ENCODE data around the gene CYTH1. TPM values are rescaled to one million over a fixed set of nuclear protein-coding genes. Genes with fewer than 3 reads are reported as not detected.

Gene CYTH1
- total RNA-seq, 1 experiment from 2014 or later: 46.7 TPM

DNA sequence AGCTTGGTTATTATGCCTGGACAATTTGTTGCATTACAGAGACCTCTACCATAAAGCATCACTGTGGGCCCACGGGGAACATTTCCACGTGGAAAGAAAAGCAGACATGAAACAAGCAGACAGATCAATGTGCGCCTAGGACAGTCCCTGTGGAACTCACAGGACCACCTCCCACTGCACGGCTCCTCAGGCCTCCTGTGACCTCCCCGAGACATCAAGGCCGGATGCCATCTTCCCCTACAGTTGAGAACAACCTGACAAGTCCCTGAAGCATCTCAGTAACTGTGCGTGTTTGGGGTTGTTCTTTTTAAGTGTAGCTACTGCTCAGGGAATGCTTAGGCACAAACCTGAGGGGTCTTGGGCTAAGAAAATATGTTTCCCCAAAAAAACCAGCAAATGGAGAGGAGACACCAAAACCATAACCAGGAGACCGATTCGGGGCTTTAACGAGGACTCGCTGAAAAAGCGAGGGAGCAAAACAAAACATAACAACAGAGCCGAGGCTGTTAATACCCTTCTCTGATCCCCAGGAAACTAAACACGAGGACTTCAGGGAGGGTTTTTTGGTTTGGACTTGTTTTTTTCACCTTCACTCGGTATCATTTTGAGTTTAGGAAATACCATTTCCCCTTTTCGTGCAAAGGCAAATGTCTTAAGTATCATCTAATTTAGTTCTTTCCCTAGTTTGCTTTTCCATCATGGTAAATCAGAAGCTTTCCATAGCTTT is 87.1 kb downstream of the CYTH1 start:
- CTCF ChIA-PET: no interaction called here
- H3K4me1 ChIP-seq (ENCODE audit: control insufficient read depth, insufficient read depth, low read length): no peaks in the 10 kb centered on the region
- ATAC-seq: no peak
- POLR2A ChIA-PET: no interaction called here
- in situ Hi-C loops (cut with HindIII; ENCODE audit: low pct_unique_long_range_greater_than_20kb, low sequenced_read_pairs): no loop called here
- no peak overlapping the region for H3K27ac ChIP-seq (ENCODE audit: low read length)
- intact Hi-C loops (cut with micrococcal nuclease; ENCODE audit: unreplicated experiment): no loop called here
- BruUV-seq (replicated peaks): no TSS peak
- DNase-seq (ENCODE audit: low read depth, low spot score): no peak
- TF ChIP-seq SIN3A (IDR thresholded peaks at IDR 0.05; ENCODE audit: borderline replicate concordance, insufficient read depth, low read depth, low read length): no peak
- TF ChIP-seq, protein P1, sequence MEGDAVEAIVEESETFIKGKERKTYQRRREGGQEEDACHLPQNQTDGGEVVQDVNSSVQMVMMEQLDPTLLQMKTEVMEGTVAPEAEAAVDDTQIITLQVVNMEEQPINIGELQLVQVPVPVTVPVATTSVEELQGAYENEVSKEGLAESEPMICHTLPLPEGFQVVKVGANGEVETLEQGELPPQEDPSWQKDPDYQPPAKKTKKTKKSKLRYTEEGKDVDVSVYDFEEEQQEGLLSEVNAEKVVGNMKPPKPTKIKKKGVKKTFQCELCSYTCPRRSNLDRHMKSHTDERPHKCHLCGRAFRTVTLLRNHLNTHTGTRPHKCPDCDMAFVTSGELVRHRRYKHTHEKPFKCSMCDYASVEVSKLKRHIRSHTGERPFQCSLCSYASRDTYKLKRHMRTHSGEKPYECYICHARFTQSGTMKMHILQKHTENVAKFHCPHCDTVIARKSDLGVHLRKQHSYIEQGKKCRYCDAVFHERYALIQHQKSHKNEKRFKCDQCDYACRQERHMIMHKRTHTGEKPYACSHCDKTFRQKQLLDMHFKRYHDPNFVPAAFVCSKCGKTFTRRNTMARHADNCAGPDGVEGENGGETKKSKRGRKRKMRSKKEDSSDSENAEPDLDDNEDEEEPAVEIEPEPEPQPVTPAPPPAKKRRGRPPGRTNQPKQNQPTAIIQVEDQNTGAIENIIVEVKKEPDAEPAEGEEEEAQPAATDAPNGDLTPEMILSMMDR (IDR thresholded peaks at IDR 0.05): no peak
- TF ChIP-seq, protein P2, sequence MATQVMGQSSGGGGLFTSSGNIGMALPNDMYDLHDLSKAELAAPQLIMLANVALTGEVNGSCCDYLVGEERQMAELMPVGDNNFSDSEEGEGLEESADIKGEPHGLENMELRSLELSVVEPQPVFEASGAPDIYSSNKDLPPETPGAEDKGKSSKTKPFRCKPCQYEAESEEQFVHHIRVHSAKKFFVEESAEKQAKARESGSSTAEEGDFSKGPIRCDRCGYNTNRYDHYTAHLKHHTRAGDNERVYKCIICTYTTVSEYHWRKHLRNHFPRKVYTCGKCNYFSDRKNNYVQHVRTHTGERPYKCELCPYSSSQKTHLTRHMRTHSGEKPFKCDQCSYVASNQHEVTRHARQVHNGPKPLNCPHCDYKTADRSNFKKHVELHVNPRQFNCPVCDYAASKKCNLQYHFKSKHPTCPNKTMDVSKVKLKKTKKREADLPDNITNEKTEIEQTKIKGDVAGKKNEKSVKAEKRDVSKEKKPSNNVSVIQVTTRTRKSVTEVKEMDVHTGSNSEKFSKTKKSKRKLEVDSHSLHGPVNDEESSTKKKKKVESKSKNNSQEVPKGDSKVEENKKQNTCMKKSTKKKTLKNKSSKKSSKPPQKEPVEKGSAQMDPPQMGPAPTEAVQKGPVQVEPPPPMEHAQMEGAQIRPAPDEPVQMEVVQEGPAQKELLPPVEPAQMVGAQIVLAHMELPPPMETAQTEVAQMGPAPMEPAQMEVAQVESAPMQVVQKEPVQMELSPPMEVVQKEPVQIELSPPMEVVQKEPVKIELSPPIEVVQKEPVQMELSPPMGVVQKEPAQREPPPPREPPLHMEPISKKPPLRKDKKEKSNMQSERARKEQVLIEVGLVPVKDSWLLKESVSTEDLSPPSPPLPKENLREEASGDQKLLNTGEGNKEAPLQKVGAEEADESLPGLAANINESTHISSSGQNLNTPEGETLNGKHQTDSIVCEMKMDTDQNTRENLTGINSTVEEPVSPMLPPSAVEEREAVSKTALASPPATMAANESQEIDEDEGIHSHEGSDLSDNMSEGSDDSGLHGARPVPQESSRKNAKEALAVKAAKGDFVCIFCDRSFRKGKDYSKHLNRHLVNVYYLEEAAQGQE (IDR thresholded peaks at IDR 0.05; ENCODE audit: insufficient read depth in 1 of 2, low read depth in 2 of 2, low read length in 1 of 2): no peak
- TF ChIP-seq POLR2AphosphoS5 (IDR thresholded peaks at IDR 0.05; ENCODE audit: low read depth, low read length): no peak
- TF ChIP-seq TCF7L2 (IDR thresholded peaks at IDR 0.05; ENCODE audit: low read depth, low read length): no peak
- no peaks in the 10 kb centered on the region; the same call in 1 of the 2 replicates for H3K36me3 ChIP-seq (ENCODE audit: control insufficient read depth, insufficient read depth, low read length)
- H3K9me3 ChIP-seq (ENCODE audit: control insufficient read depth, insufficient read depth, low read depth, low read length): no peaks in the 10 kb centered on the region
- no peak overlapping the region for H3K4me3 ChIP-seq (ENCODE audit: low read depth in 2 of 2, low read length in 2 of 2)
- H3K27me3 ChIP-seq (ENCODE audit: control insufficient read depth, insufficient read depth, low read length): no peaks in the 10 kb centered on the region

GRCh38 chr17:78693346-78694083 is 88.6 kb downstream of the CYTH1 start:
- CTCF ChIA-PET: interaction anchor here (0.7 kb wide), 1 partner anchor 14 kb away, joined by 4 read pairs; no protein-coding TSS in a partner anchor
- BruUV-seq (replicated peaks): no TSS peak
- Histone ChIP-seq H3K27ac (ENCODE audit: low read length) (no peak overlapping the region), H3K27me3 (ENCODE audit: control insufficient read depth, insufficient read depth, low read length) (no peaks in the 10 kb centered on the region), H3K36me3 (ENCODE audit: control insufficient read depth, insufficient read depth, low read length) (no peaks in the 10 kb centered on the region; the same call in none of the 2 replicates), H3K4me3 (ENCODE audit: low read depth in 2 of 2, low read length in 2 of 2) (no peak overlapping the region), H3K4me1 (ENCODE audit: control insufficient read depth, insufficient read depth, low read length) (no peaks in the 10 kb centered on the region), H3K9me3 (ENCODE audit: control insufficient read depth, insufficient read depth, low read depth, low read length) (no peaks in the 10 kb centered on the region)
- no peak for TF ChIP-seq POLR2AphosphoS5 (IDR thresholded peaks at IDR 0.05; ENCODE audit: low read depth, low read length)
- TF ChIP-seq, protein P2 (IDR thresholded peaks at IDR 0.05; ENCODE audit: insufficient read depth in 1 of 2, low read depth in 2 of 2, low read length in 1 of 2): no peak
- TF ChIP-seq TCF7L2 (IDR thresholded peaks at IDR 0.05; ENCODE audit: low read depth, low read length): no peak
- TF ChIP-seq, protein P1 (IDR thresholded peaks at IDR 0.05): no peak
- TF ChIP-seq SIN3A (IDR thresholded peaks at IDR 0.05; ENCODE audit: borderline replicate concordance, insufficient read depth, low read depth, low read length): no peak
- POLR2A ChIA-PET: interaction anchor here (0.7 kb wide), 1 partner anchor 48 kb away, joined by 6 read pairs; no protein-coding TSS in a partner anchor
- in situ Hi-C loops (cut with HindIII; ENCODE audit: low pct_unique_long_range_greater_than_20kb, low sequenced_read_pairs): no loop called here
- intact Hi-C loops (cut with micrococcal nuclease; ENCODE audit: unreplicated experiment): no loop called here
- ATAC-seq (no peak), DNase-seq (ENCODE audit: low read depth, low spot score) (no peak)
